Stimulated activated memory B cell treated with anti-CD40 and anti-IgM and Interleukin-4, amounts not matched to agents 10 μg/mL and 1 μg/mL and 100 μg/mL, for 72 hours (primary cell): ENCODE results near the gene KSR1.

Source experiments
- ATAC-seq: fragments of 150-1000 bp; cut with Tn5 transposase; 2 replicates; pipeline ENCODE4 v1.10.0; 2021
- H3K27ac Mint-ChIP-seq: one replicate; pipeline ENCODE4 v1.8.0; 2022; ENCODE audit warnings: mild to moderate bottlenecking, mixed read lengths
- H3K27me3 Mint-ChIP-seq: one replicate; pipeline ENCODE4 v1.8.0; 2022; ENCODE audit warnings: mixed read lengths
- H3K36me3 Mint-ChIP-seq: one replicate; pipeline ENCODE4 v1.8.0; 2022; ENCODE audit warnings: mixed read lengths
- H3K4me1 Mint-ChIP-seq: one replicate; pipeline ENCODE4 v1.8.0; 2022; ENCODE audit warnings: mixed read lengths
- H3K4me3 Mint-ChIP-seq: one replicate; pipeline ENCODE4 v1.8.0; 2022; ENCODE audit warnings: mild to moderate bottlenecking, moderate library complexity, mixed read lengths
- H3K9me3 Mint-ChIP-seq: one replicate; pipeline ENCODE4 v1.8.0; 2022; ENCODE audit warnings: mixed read lengths

Gene KSR1

GRCh38 chr17:27485125-27485524, 28.9 kb downstream of the KSR1 start:
- no peak for ATAC-seq
- H3K27ac Mint-ChIP-seq, result peak overlapping the region; percentile 37
- H3K36me3 Mint-ChIP-seq, result peaks cover 19% of the 10 kb centered on the region
- no peak overlapping the region for H3K4me3 Mint-ChIP-seq
- no peaks in the 10 kb centered on the region for H3K9me3 Mint-ChIP-seq
- no peaks in the 10 kb centered on the region for H3K27me3 Mint-ChIP-seq
- peaks cover 52% of the 10 kb centered on the region for H3K4me1 Mint-ChIP-seq

- H3K27ac Mint-ChIP-seq, result peak overlapping the region; percentile 37
- no peaks in the 10 kb centered on the region for H3K9me3 Mint-ChIP-seq
- peaks cover 19% of the 10 kb centered on the region for H3K36me3 Mint-ChIP-seq
- no peak overlapping the region for H3K4me3 Mint-ChIP-seq
- ATAC-seq, result no peak
- H3K4me1 Mint-ChIP-seq, result peaks cover 44% of the 10 kb centered on the region
- H3K27me3 Mint-ChIP-seq, result no peaks in the 10 kb centered on the region
Observed at GRCh38 chr17:27485716-27486495, 29.7 kb downstream of the KSR1 start.

GRCh38 chr17:27486741-27487140, 30.5 kb downstream of the KSR1 start:
- Mint-ChIP-seq H3K9me3 (no peaks in the 10 kb centered on the region), H3K27ac (no peak overlapping the region), H3K4me1 (peaks cover 39% of the 10 kb centered on the region), H3K4me3 (no peak overlapping the region), H3K36me3 (peaks cover 19% of the 10 kb centered on the region), H3K27me3 (no peaks in the 10 kb centered on the region)
- ATAC-seq, result no peak

- Mint-ChIP-seq H3K27me3 (no peaks in the 10 kb centered on the region), H3K4me1 (peaks cover 44% of the 10 kb centered on the region), H3K27ac (peak overlapping the region; percentile 9), H3K9me3 (no peaks in the 10 kb centered on the region), H3K4me3 (no peak overlapping the region), H3K36me3 (peaks cover 19% of the 10 kb centered on the region)
- no peak for ATAC-seq
Observed at GRCh38 chr17:27488231-27488630, 32.0 kb downstream of the KSR1 start.

GRCh38 chr17:27489045-27489715, 32.9 kb downstream of the KSR1 start:
- Mint-ChIP-seq H3K4me1 (peaks cover 54% of the 10 kb centered on the region), H3K27ac (peak overlapping the region; percentile 8), H3K9me3 (no peaks in the 10 kb centered on the region), H3K27me3 (no peaks in the 10 kb centered on the region), H3K36me3 (peaks cover 14% of the 10 kb centered on the region), H3K4me3 (no peak overlapping the region)
- ATAC-seq, result no peak

- no peak overlapping the region for H3K27ac Mint-ChIP-seq
- H3K4me3 Mint-ChIP-seq, result no peak overlapping the region
- no peaks in the 10 kb centered on the region for H3K27me3 Mint-ChIP-seq
- peaks cover 14% of the 10 kb centered on the region for H3K36me3 Mint-ChIP-seq
- no peaks in the 10 kb centered on the region for H3K9me3 Mint-ChIP-seq
- no peak for ATAC-seq
- H3K4me1 Mint-ChIP-seq, result peaks cover 59% of the 10 kb centered on the region
Observed at GRCh38 chr17:27490391-27490790, 34.1 kb downstream of the KSR1 start.

- no peak for ATAC-seq
- Mint-ChIP-seq H3K9me3 (no peaks in the 10 kb centered on the region), H3K4me3 (no peak overlapping the region), H3K36me3 (peaks cover 14% of the 10 kb centered on the region), H3K27me3 (no peaks in the 10 kb centered on the region), H3K4me1 (peaks cover 66% of the 10 kb centered on the region), H3K27ac (peak overlapping the region; percentile 22)
Observed at GRCh38 chr17:27491713-27492190, 35.5 kb downstream of the KSR1 start.

- no peaks in the 10 kb centered on the region for H3K27me3 Mint-ChIP-seq
- ATAC-seq, result no peak
- H3K9me3 Mint-ChIP-seq, result no peaks in the 10 kb centered on the region
- H3K4me1 Mint-ChIP-seq, result peaks cover 73% of the 10 kb centered on the region
- H3K27ac Mint-ChIP-seq, result peak overlapping the region; percentile 22
- peaks cover 14% of the 10 kb centered on the region for H3K36me3 Mint-ChIP-seq
- no peak overlapping the region for H3K4me3 Mint-ChIP-seq
Observed at GRCh38 chr17:27492470-27492869, 36.2 kb downstream of the KSR1 start.

GRCh38 chr17:27493088-27493487, 36.8 kb downstream of the KSR1 start:
- Mint-ChIP-seq H3K4me3 (no peak overlapping the region), H3K27me3 (no peaks in the 10 kb centered on the region), H3K36me3 (peaks cover 9% of the 10 kb centered on the region), H3K27ac (peak overlapping the region; percentile 81), H3K4me1 (peaks cover 75% of the 10 kb centered on the region), H3K9me3 (no peaks in the 10 kb centered on the region)
- ATAC-seq, result no peak

GRCh38 chr17:27494192-27495091, 38.2 kb downstream of the KSR1 start:
- no peaks in the 10 kb centered on the region for H3K9me3 Mint-ChIP-seq
- ATAC-seq, result peak; percentile 25
- H3K4me3 Mint-ChIP-seq, result no peak overlapping the region
- H3K27me3 Mint-ChIP-seq, result no peaks in the 10 kb centered on the region
- peaks cover 72% of the 10 kb centered on the region for H3K4me1 Mint-ChIP-seq
- peaks cover 3% of the 10 kb centered on the region for H3K36me3 Mint-ChIP-seq
- H3K27ac Mint-ChIP-seq, result peak overlapping the region; percentile 81

- Mint-ChIP-seq H3K27me3 (no peaks in the 10 kb centered on the region), H3K27ac (peak overlapping the region; percentile 81), H3K36me3 (peaks cover 11% of the 10 kb centered on the region), H3K4me3 (peak overlapping the region; percentile 12), H3K9me3 (peaks cover 5% of the 10 kb centered on the region), H3K4me1 (peaks cover 75% of the 10 kb centered on the region)
- ATAC-seq, result peak; percentile 78
Observed at GRCh38 chr17:27495460-27495859, 39.2 kb downstream of the KSR1 start.

GRCh38 chr17:27496005-27496404, 39.8 kb downstream of the KSR1 start:
- Mint-ChIP-seq H3K27ac (peak overlapping the region; percentile 81), H3K9me3 (peaks cover 7% of the 10 kb centered on the region), H3K4me3 (peak overlapping the region; percentile 12), H3K4me1 (peaks cover 75% of the 10 kb centered on the region), H3K36me3 (peaks cover 15% of the 10 kb centered on the region), H3K27me3 (no peaks in the 10 kb centered on the region)
- ATAC-seq, result no peak

GRCh38 chr17:27496437-27496943, 40.2 kb downstream of the KSR1 start:
- H3K4me3 Mint-ChIP-seq, result peak overlapping the region; percentile 61
- no peaks in the 10 kb centered on the region for H3K27me3 Mint-ChIP-seq
- no peak for ATAC-seq
- H3K36me3 Mint-ChIP-seq, result peaks cover 17% of the 10 kb centered on the region
- peaks cover 74% of the 10 kb centered on the region for H3K4me1 Mint-ChIP-seq
- peak overlapping the region; percentile 81 for H3K27ac Mint-ChIP-seq
- peaks cover 7% of the 10 kb centered on the region for H3K9me3 Mint-ChIP-seq

GRCh38 chr17:27496971-27497370, 40.7 kb downstream of the KSR1 start:
- peaks cover 69% of the 10 kb centered on the region for H3K4me1 Mint-ChIP-seq
- H3K27ac Mint-ChIP-seq, result peak overlapping the region; percentile 81
- ATAC-seq, result no peak
- H3K4me3 Mint-ChIP-seq, result peak overlapping the region; percentile 37
- H3K9me3 Mint-ChIP-seq, result peaks cover 10% of the 10 kb centered on the region
- H3K36me3 Mint-ChIP-seq, result peaks cover 22% of the 10 kb centered on the region
- no peaks in the 10 kb centered on the region for H3K27me3 Mint-ChIP-seq

- Mint-ChIP-seq H3K27me3 (no peaks in the 10 kb centered on the region), H3K4me1 (peaks cover 66% of the 10 kb centered on the region), H3K9me3 (peaks cover 12% of the 10 kb centered on the region), H3K36me3 (peaks cover 28% of the 10 kb centered on the region), H3K4me3 (no peak overlapping the region), H3K27ac (peak overlapping the region; percentile 81)
- no peak for ATAC-seq
Observed at GRCh38 chr17:27497696-27498095, 41.4 kb downstream of the KSR1 start.
